PC-3 (cell line): ENCODE results near the gene OTOA.
"Not testable (repeated sequence)": the region's sequence is repeated elsewhere in the genome, so short reads cannot be mapped to it uniquely, and the experiment has no call there.

Experiments used
- CTCF ChIP-seq: fragments of 300-600 bp; sonication (generic); conservative IDR thresholded peaks from 2 replicates; pipeline ENCODE4 v1.5.1; 2017; ENCODE audit warnings: antibody characterized with exemption, low read depth, mild to moderate bottlenecking, low read length
- EZH2 ChIP-seq: fragments of 300-600 bp; sonication (generic); IDR thresholded peaks from one replicate; pipeline ENCODE4 v1.6.1; 2017; ENCODE audit warnings: antibody characterized with exemption, mild to moderate bottlenecking, low read length; ENCODE audit not compliant: unreplicated experiment
- EZH2phosphoT487 ChIP-seq: fragments of 300-600 bp; sonication (generic); IDR thresholded peaks from 2 replicates; pipeline ENCODE4 v1.6.1; 2018; ENCODE audit warnings: mild to moderate bottlenecking, antibody characterized with exemption, low read length, borderline replicate concordance

- not testable (repeated sequence) for TF ChIP-seq CTCF, EZH2, EZH2phosphoT487
Observed at GRCh38 chr16:21631951-21632575, 31.7 kb upstream of the OTOA start.
